Spleen (tissue), 11 donors: ENCODE data around the gene C10orf90. TPM values are rescaled to one million over a fixed set of nuclear protein-coding genes. Genes with fewer than 3 reads are reported as not detected.

Experiments
- DNase-seq: peaks from one replicate; pipeline ENCODE4 v3.0.0-alpha.2; 2020
- H3K27ac ChIP-seq, 8 donors: fragments of 200-600 bp; sonication (generic) in 7 of 8; 1 replicate in 4 of 8; 2 replicates in 4 of 8; pipeline versions ENCODE4 v1.5.0 to v1.8.0; 2016 to 2021; ENCODE audit warnings: inconsistent platforms in 4 of 8, mild to moderate bottlenecking in 4 of 8, moderate library complexity in 1 of 8
- H3K27me3 ChIP-seq, 7 donors: fragments of 200-600 bp; sonication (generic) in 6 of 7; replicated peaks in 1 of 7; 1 replicate in 4 of 7; 2 replicates in 3 of 7; pipeline versions ENCODE4 v1.5.0 to v1.8.0; 2016 to 2021; ENCODE audit warnings: inconsistent platforms in 3 of 7, mild to moderate bottlenecking in 1 of 7
- H3K36me3 ChIP-seq, 6 donors: fragments of 200-600 bp; sonication (generic) in 5 of 6; 1 replicate in 4 of 6; 2 replicates in 2 of 6; pipeline versions ENCODE4 v1.5.0 to v1.8.0; 2016 to 2021; ENCODE audit warnings: inconsistent platforms in 2 of 6
- H3K4me1 ChIP-seq, 6 donors: fragments of 200-600 bp; sonication (generic) in 5 of 6; 1 replicate in 3 of 6; 2 replicates in 3 of 6; pipeline versions ENCODE4 v1.5.0 to v1.8.0; 2016 to 2021; ENCODE audit warnings: inconsistent platforms in 3 of 6
- H3K4me3 ChIP-seq, 8 donors: fragments of 200-600 bp; sonication (generic) in 7 of 8; 1 replicate in 4 of 8; 2 replicates in 4 of 8; pipeline versions ENCODE4 v1.5.0 to v1.8.0; 2016 to 2021; ENCODE audit warnings: inconsistent platforms in 4 of 8, mild to moderate bottlenecking in 4 of 8, moderate library complexity in 2 of 8
- H3K9me3 ChIP-seq, 8 donors: fragments of 200-600 bp; sonication (generic) in 7 of 8; 1 replicate in 4 of 8; 2 replicates in 4 of 8; pipeline versions ENCODE4 v1.5.0 to v1.8.0; 2016 to 2021; ENCODE audit warnings: inconsistent platforms in 4 of 8
- POLR2A ChIP-seq, 3 donors: fragments of 450-650 bp; IDR thresholded peaks; one replicate each; pipeline ENCODE4 v1.5.1; 2017; ENCODE audit warnings: antibody characterized with exemption in 3 of 3, mild to moderate bottlenecking in 1 of 3
- POLR2AphosphoS5 ChIP-seq, 3 donors: sonication (generic); formaldehyde crosslinking; IDR thresholded peaks; one replicate each; pipeline ENCODE4 v1.5.1; 2017; ENCODE audit warnings: antibody characterized with exemption in 3 of 3
- WGBS, 5 donors: extraction: QIAGEN DNeasy Blood & Tissue Kit in 3 of 5; methylation state at CpG; one replicate each; pipeline versions ENCODE4 v1.1.5 to v1.1.7; 2013 to 2018; 5-methylcytosine and 5-hydroxymethylcytosine counted together
- intact Hi-C: fragments of 100-400 bp; cut with DNase I; formaldehyde crosslinking; loops from one replicate; pipeline ENCODE4 v1.15.0; 2023; ENCODE audit warnings: low total_unique reads
- polyA plus RNA-seq, 3 donors: library from polyadenylated mRNA; stranded (reverse); fragments of 200-250 nt; gene quantifications; one replicate each; pipeline ENCODE4 v1.2.1, GENCODE V29; 2013
- total RNA-seq, 7 donors: library from RNA; depleted of rRNA in 3 of 7; stranded (reverse); fragments of >200 nt in 3 of 7; fragmentation: NEBNext Ultra II Directional in 4 of 7; extraction: Animal tissue kit (Norgen Biotek cat#: 25700) in 4 of 7; gene quantifications; one replicate each; pipeline versions ENCODE4 v1.1.0 to v1.2.1, GENCODE V29; 2016 to 2021
- TF ChIP-seq, protein P1 (sequence below), 11 experiments: fragments of 200-600 bp in 7 of 11; fragments of 450-650 bp in 4 of 11; sonication (generic) in 4 of 11; IDR thresholded peaks in 8 of 11; conservative IDR thresholded peaks in 3 of 11; 1 replicate in 7 of 11; 2 replicates in 4 of 11; pipeline versions ENCODE4 v1.4.0 to v1.8.0; 2016 to 2021; ENCODE audit warnings: antibody characterized with exemption in 11 of 11, inconsistent platforms in 4 of 11, mild to moderate bottlenecking in 1 of 11
- donor health status: healthy with polysubstance abuse.
- donor health status: DM: no; HTN: no; CAD: no; lungs with moderate emphysema.
- donor health status: DM: no; HTN: no; CAD: no.
- donor health status: Bipolar disorder and iron deficiency.
- donor health status: healthy.
- donor health status: DM: no; HTN: no; CAD: no.
- donor health status: DM: yes; HTN: yes; CAD: no.

The C10orf90 gene
- total and polyA plus RNA-seq, 10 donors, result 0.05 to 0.06 TPM; not detected in 8

DNA sequence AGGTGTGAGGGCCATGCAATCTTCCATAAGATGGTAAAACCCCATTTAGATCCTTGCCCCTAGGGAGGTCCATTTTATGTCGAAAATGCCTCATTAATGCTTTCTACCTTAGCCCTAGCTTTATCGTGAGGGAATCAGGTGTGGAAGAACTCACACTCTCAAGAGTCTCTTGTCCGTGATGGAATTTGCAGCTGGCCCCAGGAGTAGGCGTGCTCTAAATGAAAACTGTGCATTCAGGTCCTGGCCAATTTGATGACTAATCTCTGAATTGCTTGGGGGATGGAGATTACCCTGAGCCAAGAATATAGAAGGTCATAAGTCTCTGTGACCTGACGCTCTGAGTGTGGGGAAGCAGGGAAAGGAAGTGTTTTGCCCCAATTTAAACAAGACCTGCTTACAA, 6.6 kb downstream of the C10orf90 start:
- TF ChIP-seq POLR2AphosphoS5 (IDR thresholded peaks at IDR 0.05), result no peak
- no peak for TF ChIP-seq POLR2A (IDR thresholded peaks at IDR 0.05)
- TF ChIP-seq, protein P1, sequence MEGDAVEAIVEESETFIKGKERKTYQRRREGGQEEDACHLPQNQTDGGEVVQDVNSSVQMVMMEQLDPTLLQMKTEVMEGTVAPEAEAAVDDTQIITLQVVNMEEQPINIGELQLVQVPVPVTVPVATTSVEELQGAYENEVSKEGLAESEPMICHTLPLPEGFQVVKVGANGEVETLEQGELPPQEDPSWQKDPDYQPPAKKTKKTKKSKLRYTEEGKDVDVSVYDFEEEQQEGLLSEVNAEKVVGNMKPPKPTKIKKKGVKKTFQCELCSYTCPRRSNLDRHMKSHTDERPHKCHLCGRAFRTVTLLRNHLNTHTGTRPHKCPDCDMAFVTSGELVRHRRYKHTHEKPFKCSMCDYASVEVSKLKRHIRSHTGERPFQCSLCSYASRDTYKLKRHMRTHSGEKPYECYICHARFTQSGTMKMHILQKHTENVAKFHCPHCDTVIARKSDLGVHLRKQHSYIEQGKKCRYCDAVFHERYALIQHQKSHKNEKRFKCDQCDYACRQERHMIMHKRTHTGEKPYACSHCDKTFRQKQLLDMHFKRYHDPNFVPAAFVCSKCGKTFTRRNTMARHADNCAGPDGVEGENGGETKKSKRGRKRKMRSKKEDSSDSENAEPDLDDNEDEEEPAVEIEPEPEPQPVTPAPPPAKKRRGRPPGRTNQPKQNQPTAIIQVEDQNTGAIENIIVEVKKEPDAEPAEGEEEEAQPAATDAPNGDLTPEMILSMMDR (IDR thresholded peaks at IDR 0.05 in 8 of 11, conservative IDR thresholded peaks at IDR 0.05 in 3 of 11), result no peak
- H3K36me3 ChIP-seq, result no peaks in the 10 kb centered on the region
- no peaks in the 10 kb centered on the region for H3K4me1 ChIP-seq
- no peak for DNase-seq
- intact Hi-C loops, result no loop called here
- no peaks in the 10 kb centered on the region for H3K9me3 ChIP-seq
- no peak overlapping the region for H3K4me3 ChIP-seq
- 58 to 75% (median 72%) methylated on average over 5 of the region's 5 CpGs for WGBS, 5 donors
- H3K27ac ChIP-seq, result no peak overlapping the region
- H3K27me3 ChIP-seq, result peaks cover 0 to 26% (median 0%) of the 10 kb centered on the region in 7 donors

DNA sequence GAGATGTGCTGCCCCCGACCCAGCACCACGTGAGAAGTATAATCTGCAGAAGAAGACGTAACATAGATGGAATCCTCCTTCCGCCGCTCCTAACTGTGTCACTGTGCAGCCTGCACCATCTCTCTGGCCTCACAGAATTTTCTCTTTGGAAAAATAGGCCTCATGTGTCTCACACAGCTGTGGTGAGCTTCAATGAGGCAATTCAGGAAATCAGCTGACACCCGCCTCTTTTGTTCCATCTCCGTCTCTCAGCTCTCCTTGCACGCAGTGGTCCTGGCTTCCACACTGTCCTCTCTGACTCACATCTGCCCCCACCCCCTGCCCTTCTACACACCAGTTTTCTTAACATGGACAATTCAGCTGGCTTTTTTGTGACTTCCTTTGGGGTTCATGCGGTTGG, 7.2 kb downstream of the C10orf90 start:
- TF ChIP-seq, protein P1 (IDR thresholded peaks at IDR 0.05 in 8 of 11, conservative IDR thresholded peaks at IDR 0.05 in 3 of 11), result no peak
- TF ChIP-seq POLR2A (IDR thresholded peaks at IDR 0.05) (no peak), POLR2AphosphoS5 (IDR thresholded peaks at IDR 0.05) (no peak)
- no peak for DNase-seq
- Histone ChIP-seq H3K4me3 (no peak overlapping the region), H3K27me3 (peaks cover 0 to 26% (median 0%) of the 10 kb centered on the region in 7 donors), H3K4me1 (no peaks in the 10 kb centered on the region), H3K9me3 (no peaks in the 10 kb centered on the region), H3K36me3 (no peaks in the 10 kb centered on the region), H3K27ac (no peak overlapping the region)
- 54 to 66% (median 61%) methylated on average over 9 of the region's 9 CpGs for WGBS, 5 donors
- intact Hi-C loops, result no loop called here

DNA sequence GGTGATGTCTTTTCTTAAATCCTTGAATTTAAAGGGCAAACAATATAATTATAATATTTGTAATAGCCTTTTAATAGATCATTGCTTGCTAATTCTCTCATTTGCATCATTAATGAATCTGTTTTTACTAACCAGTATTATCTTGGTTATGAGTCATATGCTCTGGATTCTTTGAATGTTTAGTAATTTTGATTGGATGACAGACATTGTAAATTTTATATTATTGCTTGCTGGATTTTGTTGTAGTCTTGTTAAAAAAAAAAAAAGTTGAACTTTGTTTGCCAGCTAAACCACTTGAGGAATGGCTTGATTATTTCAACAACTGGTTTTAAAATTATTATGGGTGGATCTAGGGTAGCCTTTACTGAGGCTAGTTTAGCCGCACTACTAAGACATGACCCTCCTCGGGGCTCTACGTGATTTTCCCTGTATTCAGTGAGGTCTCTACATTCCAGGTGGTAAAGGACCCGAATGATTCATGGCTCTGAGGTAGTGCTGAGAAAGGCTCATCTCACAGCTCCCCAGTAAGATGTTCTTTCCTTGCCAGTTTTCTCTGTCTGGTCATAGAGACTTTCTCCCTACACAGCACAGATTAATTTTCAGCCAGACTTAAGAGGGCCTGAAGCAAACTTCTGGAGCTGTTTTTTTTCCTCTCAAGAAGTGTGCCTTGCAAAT, 8.5 kb downstream of the C10orf90 start:
- intact Hi-C loops, result no loop called here
- 72 to 88% (median 81%) methylated on average over 4 of the region's 4 CpGs for WGBS, 5 donors
- TF ChIP-seq POLR2A (IDR thresholded peaks at IDR 0.05) (no peak), POLR2AphosphoS5 (IDR thresholded peaks at IDR 0.05) (no peak)
- TF ChIP-seq, protein P1 (IDR thresholded peaks at IDR 0.05 in 8 of 11, conservative IDR thresholded peaks at IDR 0.05 in 3 of 11), result no peak

DNA sequence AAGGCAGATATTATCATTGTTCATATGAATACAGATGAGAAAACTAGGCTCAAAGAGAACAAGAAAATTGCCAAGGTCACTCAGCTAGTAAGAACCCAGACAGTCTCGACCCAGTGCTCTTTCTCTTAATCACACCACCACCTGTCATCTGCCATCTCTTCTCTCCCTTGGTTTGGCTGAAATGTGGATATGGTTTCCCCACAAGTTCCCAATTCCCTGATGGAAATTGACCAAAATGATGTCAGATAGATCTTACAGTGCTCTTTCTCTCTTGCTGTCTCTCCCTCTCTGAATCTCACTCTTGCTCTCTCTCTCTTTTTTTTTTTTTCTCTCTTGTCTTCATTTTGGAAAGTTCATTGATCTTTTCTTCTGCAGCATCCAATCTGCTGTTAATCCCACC, 9.1 kb downstream of the C10orf90 start:
- H3K27ac ChIP-seq, result no peak overlapping the region
- 38 to 77% (median 62%) methylated on average over 1 of the region's 1 CpG for WGBS, 5 donors
- H3K4me3 ChIP-seq, result no peak overlapping the region
- intact Hi-C loops, result no loop called here
- H3K36me3 ChIP-seq, result no peaks in the 10 kb centered on the region
- no peaks in the 10 kb centered on the region for H3K9me3 ChIP-seq
- TF ChIP-seq, protein P1 (IDR thresholded peaks at IDR 0.05 in 8 of 11, conservative IDR thresholded peaks at IDR 0.05 in 3 of 11), result no peak
- TF ChIP-seq POLR2A (IDR thresholded peaks at IDR 0.05) (no peak), POLR2AphosphoS5 (IDR thresholded peaks at IDR 0.05) (no peak)
- DNase-seq, result no peak
- H3K4me1 ChIP-seq, result no peaks in the 10 kb centered on the region
- peaks cover 0 to 26% (median 0%) of the 10 kb centered on the region in 7 donors for H3K27me3 ChIP-seq

More for the DNA sequence above, 8.5 kb downstream of the C10orf90 start:
- DNase-seq, result no peak
- no peaks in the 10 kb centered on the region for H3K4me1 ChIP-seq
- H3K27me3 ChIP-seq, result peaks cover 0 to 26% (median 0%) of the 10 kb centered on the region in 7 donors
- no peaks in the 10 kb centered on the region for H3K9me3 ChIP-seq
- H3K4me3 ChIP-seq, result no peak overlapping the region
- H3K27ac ChIP-seq, result no peak overlapping the region
- H3K36me3 ChIP-seq, result no peaks in the 10 kb centered on the region
